EH (cell line): ENCODE results near the gene MSANTD3.
"Not testable (repeated sequence)": the region's sequence is repeated elsewhere in the genome, so short reads cannot be mapped to it uniquely, and the experiment has no call there.

Source experiments
- DNase-seq: peaks from one replicate; pipeline ENCODE4 v3.0.0-alpha.2; 2015; ENCODE audit warnings: low read depth

MSANTD3 gene, protein sequence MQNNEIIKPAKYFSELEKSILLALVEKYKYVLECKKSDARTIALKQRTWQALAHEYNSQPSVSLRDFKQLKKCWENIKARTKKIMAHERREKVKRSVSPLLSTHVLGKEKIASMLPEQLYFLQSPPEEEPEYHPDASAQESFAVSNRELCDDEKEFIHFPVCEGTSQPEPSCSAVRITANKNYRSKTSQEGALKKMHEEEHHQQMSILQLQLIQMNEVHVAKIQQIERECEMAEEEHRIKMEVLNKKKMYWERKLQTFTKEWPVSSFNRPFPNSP

DNA sequence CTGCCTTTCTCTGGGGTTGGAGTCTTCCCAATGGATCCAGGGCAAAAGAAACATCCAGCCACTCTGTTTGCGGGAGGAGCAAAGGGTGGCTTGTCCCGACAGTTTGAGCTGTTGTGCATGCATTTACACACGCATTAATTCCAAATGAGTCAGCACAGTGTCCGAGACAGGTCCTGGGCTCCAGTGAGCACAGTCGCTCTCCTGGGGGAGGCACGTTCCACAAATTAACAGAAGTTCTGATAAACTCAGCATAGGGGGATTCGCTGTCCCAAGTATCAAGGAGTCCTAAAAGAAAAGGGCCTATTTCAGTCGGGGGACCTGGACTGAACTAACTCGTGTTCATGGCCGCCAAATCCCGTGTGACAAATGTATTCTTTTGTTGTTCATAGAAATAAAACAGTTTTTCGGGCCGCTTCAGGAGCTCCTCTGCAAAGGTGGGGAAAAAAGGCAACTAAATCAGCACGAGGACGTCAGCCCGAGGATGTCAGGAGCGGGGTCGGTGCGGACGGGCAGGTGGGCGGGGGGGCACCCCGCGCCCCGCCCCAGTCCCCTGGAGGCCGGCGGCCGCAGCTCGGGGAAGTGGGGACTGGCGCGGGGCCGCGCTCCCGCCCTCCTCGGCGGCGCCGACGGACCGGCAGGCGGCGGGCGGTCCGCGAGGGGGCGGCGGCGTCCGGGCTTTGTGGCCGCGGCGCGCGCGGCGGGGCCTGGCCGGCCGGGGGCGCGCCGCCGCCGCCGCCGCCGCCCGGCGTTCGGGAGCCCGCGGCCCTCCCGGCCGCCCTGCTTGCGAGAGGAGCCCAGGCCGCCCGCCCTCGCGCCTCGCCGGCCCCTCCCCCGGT, at the start of gene MSANTD3:
TSS of gene MSANTD3 (plus strand) at position 614 of the 836 bp plus-strand sequence. CDS start 14,796 bp downstream, outside the sequence.
- peak; percentile 88 for DNase-seq

DNA sequence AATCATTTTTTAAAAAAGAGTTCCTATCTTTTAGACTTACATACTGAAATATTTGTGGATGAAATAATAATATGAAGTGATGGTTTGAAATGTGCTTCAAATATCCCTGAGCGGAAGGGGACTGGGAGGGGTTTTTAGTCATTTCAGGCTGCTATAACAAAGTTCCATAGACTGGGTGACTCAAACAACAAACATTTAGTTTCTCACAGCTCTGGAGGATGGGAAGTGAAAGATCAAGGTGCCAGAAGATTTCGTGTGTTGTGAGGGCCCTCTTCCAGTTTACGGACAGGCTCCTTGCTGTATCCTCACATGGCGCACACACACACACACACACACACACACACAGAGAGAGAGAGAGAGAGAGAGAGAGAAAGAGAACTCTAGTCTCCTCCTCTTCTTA, 47.1 kb upstream of the MSANTD3 start:
- peak; percentile 85 for DNase-seq

DNA sequence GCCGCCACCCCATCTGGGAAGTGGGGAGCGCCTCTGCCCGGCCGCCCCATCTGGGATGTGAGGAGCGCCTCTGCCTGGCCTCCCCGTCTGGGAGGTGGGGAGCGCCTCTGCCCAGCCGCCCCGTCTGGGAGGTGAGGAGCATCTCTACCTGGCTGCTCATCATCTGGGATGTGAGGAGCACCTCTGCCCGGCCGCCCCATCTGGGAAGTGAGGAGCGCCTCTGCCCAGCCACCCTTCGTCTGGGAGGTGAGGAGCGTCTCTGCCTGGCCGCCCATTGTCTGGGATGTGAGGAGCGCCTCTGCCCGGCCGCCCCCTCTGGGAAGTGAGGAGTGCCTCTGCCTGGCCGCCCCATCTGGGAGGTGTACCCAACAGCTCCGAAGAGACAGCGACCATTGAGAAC, 34.0 kb upstream of the MSANTD3 start:
- DNase-seq = not testable (repeated sequence)

DNA sequence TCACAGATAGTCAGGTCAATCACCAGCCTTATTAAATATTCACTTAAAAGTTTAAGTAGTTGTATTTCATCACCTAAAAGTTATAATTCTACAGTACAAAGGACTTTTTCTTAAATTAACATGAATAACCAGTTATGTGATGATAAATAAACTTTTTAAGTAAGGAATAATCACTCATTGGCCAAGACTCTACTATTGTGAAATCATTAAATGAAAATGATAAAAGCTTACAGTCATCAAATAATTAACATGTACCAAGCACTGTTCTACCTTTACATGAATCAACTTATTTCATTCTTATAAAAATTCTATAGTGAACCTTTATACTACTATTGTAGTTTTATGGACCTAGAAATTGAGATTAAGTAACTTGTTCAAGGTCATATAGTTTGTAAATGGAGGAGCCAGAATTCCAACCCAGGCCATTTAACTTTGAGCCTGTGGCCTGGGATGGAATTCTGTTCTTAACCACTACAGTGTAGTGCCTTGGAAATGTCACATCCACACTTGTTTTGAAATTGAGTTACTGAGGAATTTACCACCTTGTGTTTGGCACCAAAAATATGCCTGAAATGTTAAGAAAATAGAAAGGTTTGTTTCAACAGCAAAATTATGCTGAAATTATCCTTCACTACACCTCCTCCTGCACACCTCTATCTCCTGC, 32.8 kb upstream of the MSANTD3 start:
- peak; percentile 43 for DNase-seq

DNA sequence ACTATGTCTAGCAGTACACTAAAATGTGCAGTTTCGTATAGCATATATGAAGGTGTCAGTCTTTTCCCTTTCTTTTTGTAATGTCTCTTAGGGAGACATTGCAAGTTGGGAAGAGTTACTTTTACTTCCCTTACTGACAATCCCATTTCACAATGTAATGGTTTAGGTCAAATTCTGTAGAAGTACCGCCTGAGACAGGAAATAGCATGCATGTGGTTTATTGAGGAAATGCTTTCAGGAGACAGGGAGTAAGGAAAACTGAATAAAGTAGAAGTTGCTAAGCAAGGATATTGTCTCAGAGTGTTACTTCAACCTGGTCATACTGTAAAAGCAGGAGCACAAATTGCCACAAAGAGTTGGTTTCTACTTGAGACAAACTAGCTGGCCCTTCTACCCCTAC, 32.1 kb upstream of the MSANTD3 start:
- peak; percentile 69 for DNase-seq

DNA sequence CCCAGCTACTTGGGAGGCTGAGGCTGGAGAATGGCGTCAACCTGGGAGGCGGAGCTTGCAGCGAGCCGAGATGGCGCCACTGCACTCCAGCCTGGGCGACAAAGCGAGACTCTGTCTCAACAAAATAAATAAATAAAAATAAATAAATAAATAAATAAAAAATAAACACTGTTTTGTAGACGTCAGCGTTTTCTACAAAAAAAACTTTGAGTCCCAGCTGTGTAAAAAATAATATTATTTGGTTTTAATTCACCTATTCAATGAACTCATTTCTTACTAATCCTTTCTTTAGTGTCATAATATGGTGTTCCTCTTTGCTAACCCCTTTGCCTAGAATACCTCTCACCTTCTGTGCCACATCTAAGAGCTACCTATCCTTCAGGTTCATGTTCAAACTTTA, 30.2 kb upstream of the MSANTD3 start:
- DNase-seq = no peak

DNA sequence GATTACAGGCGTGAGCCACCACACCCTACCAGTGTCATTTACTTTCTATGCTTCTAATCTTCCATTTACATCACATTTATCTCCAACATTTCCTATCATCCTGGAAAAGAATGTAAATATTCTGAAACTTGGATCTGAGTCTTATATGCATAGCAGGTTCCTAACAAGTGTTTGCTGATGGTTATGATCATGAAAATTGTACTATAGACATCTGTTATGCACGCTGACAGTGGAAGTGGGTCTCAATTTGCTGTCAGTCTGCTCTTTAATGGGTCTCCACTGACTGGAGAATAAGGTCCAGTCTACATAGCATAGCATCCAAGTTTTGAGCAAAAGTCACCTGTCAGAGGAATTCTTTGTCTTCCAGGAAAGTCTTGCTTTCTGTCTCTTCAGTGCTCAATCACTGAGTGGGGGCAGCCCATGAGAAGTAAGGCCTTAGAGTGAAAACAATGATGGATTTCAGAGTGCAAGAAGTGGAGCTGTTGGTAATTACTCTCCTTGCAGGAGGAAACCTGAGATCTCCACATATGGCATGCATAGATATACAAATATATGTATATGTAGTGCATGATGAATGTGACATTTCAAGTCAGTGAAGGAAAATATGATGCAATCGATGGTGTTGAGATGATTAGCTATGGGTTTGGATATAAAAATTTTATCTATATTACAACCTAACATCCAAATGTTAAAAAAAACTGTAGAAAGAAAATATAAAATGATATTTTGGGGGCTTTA, 29.2 kb upstream of the MSANTD3 start:
- no peak for DNase-seq

DNA sequence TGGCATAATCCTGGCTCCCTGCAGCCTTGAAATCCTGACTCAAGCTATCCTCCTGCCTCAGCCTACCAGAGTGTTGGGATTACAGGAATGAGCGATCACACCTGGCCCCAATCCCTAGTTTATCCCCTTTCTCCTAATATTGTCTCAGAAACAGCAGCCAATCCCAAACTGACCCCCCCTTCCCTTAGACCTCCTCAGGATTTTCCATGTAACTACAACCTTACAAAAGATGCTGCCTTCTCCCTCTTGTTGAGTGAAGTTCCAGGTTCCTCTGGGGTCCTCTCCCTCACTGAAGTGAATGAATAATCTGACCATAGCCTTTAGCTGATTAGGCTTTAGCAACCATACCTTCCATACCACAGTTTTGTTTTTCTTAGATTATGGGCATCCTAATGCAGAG, 25.9 kb upstream of the MSANTD3 start:
- no peak for DNase-seq

DNA sequence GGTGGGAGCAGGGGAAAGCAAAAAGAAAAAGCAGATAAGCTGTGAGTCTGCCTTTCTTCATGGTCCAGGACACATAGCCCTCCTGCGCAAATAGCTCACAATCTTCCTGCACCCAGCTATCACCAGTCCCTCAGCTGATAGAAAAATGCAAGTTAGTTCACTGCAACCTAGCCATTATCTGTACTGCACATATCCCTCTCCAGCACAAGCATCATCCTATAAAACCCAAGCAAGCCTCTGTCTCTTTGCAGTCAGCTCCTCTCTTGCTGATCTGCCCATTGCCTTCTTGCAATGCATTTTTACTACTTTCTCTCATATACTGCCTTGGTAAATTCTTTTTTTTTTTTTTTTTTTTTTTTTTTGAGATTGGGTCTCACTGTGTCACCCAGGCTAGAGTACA, 20.0 kb upstream of the MSANTD3 start:
- DNase-seq = no peak

DNA sequence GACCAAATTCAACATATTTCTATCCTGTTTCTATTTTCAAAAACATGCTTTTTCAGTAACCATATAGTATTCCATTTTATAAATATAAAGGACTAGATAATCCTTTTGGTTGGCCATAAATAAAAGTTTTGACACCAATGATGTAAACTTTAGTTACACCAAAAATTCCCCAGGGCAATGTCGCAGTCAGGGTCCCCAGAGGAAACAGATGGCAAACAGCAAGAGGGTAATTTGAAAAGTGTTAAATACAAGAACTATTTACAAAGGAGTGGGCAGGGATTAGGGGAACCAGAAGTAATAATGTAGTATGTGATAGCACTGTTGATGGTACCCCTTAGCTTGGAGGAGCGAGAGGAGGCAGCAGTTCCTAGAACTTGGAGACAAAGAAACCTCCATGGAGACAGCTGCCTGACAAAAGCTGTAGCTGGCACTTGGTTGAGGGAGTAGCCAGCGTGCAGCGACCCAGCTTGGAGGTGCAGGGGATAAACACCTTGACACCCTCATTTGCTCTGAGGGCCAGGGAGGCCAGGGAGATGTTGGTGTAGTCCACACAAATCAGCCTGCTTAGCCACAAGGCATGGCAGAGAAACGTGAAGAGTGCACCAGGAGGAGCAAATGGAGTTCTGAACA, 18.3 kb upstream of the MSANTD3 start:
- no peak for DNase-seq

DNA sequence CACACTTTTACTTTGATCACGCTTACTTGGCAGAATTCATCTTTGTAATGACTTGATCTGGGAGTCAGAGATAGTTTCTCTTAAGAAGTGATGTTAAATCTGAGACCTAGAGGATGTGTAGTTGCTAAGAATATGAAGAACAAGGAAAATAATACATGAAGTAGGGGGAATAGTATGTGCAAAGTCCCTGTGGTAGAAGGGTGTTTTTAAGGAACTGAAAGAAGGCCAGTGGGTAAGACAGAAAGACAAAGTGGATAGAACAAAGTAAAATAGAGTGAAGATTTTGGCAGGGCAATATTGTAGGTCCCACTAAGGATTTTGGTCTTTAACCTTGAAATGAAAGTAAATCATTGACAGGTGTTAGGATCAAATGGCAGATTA, 17.8 kb upstream of the MSANTD3 start:
- DNase-seq = no peak

DNA sequence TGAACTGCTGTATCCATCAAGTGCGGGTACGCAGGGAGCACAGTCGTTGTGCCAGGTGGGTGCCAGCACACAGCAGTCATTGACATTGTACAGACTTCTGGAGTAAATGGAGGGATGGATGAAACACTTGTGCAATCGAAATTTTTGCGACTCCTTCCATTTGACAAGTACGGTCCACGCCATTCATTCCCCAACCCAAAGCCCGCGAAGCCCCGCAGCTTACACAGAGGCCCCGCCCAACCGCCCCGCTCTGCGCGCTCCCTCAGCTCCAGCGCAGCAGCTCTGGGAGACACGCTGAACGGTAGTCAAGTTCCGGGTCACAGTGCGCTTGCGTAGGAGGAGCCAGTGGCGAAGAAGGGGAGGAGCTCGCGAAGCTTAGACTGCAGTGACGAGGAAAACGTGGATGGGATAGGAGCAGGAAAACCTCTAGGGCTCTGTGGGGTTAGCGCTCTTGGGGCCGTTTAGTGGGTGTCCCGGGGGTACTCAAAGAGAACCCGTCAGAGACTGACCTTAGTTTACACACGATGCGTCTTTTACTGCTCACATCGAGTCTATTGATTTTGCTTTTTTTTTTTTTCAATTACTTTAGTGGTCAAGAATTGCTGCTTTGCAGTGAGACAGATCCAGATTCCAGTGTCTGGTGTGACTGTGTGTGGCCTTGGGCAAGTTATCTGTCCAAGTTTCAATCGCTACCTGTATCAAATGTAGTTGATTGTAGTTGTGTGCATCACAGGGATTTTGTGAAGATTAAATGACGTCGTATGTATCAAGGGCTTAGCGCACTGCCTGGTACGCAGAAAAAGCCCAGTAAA, 15.3 kb upstream of the MSANTD3 start:
- peak; percentile 90 for DNase-seq

DNA sequence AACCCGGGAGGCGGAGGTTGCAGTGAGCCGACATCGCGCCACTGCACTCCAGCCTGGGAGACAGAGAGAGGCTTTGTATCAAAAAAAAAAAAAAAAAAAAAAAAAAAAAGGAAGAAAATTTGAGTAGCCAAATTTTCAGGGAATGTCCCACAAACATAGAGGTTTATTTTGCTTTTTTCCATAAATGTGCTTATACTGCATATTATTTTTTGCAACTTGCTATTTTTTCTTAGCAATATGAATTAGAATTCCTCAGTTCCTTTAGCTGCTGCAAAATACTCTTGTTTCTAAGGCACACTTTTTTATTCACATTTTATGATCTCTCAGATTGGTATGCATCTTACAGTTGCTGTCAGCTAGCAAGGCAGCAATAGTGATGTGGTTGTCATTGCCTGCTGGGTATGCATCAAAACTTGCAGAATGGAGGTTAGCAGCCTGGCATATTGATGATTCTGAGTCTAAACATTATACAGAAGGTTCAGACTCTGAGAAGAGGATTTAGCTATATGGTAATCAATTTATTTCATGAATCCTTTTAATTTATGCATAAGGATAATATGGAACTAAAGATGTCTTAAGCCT, 13.0 kb upstream of the MSANTD3 start:
- DNase-seq = no peak

DNA sequence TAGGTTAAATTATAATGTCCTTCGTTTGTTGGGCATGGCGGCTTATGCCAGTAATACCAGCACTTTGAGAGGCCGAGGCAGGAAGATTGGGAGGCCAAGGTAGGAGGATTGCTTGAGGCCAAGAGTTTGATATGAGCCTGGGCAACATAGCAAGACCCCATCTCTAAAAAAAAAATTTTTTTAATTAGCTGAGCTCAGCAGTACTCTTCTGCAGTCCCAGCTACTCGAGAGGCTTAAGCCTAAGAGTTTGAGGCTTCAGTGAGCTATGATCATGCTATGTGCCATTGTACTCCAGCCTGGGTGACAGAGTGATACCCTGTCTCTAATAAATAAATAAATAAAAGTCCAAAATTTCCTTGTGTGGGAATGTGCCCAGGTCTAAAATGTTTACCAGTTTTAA, 9.1 kb upstream of the MSANTD3 start:
- DNase-seq = no peak

DNA sequence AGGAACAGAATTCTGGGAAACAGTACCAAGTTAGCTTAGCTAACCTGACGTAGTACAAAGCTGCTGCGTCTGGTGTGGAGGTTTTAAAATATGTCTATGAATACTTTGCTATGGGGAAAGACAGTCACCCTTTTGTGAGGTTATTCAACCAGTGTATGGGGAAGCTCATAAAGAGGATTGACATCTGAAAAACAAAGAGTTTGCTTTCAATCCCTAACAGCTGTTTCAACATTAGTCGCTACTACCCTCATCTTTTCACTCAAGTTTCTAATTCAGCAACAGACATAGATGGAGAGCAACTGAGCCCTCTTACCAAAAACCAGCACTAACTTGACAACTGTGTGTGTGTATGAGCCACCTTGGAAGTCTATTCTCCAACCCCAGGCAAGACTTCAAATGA, 7.8 kb upstream of the MSANTD3 start:
- DNase-seq = no peak

DNA sequence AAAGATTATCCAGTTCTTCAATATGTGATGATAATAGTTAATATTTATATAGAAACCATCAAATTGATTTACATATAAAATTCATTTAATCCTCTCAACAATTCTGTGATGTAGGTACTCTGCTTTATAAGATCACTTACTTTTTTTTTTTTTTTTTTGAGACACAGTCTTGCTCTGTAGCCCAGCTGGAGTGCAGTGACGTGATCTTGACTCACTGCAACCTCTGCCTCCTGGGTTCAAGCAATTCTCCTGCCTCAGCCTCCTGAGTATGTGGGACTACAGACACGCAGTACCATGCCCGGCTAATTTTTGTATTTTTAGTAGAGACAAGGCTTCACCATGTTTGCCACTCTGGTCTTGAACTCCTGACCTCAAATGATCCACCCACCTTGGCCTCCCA, 5.8 kb upstream of the MSANTD3 start:
- DNase-seq = peak; percentile 16

DNA sequence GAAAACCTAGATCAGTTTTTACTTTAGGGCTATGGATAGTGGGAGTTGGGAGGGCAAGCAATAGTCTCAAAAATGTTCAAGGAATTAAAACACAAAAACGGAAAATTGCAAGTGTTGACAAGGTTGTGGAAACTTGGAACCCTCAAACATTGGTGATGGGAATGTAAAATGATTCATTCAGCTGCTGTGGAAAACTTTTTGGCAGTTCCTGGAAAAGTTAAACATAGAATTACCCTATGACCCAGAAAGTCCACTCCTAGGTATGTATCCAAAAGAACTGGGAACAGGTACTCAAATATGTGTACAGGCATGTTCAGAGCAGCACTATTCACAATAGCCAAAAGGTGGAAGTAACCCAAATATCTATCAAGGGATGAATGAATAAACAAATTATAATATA, 1.2 kb upstream of the MSANTD3 start:
- DNase-seq = peak; percentile 27

DNA sequence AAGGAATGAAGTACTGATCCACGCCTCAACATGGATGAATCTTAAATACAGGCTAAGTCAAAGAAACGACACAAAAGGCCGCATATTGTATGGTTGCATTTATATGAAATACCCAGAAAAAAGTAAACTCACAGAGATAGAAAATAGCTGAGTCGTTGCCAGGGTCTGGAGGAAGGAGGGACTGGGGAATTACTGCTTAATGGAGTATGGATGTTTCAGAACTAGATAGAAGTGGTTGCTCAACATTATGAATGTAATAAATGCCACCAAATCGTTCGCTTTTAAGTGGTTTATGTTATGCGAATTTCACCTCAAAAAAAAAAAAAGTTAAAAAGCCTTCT, 784 bp upstream of the MSANTD3 start:
- DNase-seq = no peak

DNA sequence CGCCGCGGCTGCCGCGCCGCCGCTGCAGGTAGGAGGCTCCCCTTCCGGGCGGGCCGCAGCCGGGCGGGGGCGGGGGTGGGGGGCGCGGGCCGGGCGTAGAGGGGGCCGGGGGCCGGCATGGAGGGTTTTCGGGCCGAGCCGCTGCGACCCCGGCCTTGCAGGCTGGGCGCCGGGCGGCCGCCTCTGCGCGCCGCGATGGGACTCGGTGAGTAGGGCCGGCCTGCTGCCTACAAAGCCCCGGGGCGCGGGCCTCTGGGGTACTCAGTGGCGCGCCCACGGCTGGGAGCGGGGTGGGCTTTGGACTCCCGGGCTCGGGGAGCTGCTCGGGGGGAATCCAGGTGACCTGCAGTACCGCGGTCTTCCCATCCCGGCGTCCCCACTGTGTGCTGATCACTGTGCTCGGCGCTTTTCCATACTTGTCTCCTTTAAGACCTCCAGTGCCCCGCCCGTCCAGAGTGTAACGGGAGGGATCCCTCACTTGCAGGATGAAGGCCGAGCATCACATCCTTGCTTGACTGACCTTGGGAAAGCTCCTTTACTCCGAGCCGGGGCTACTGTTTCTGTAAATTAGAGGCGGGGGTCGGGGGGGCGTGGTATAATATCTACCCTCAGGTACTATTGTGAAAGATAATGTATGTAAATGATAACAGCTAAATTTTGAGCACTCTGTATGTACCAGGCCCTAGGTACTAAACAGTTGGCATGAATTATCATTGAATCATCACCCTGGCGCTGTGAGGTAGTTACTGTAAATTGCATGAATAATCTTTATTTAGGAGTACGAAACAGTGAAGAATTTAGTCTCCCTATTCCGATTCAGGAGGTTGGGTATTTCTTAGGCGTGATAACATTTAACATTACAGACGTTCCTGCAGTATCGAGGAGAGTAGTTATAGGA, 672 bp downstream of the MSANTD3 start:
- DNase-seq = peak; percentile 75
